Natural killer cell treated with Interleukin-12 subunit alpha and Interleukin-12 subunit beta and Interleukin-15 and Interleukin-18, amount 100 ng/mL, for 72 hours (primary cell): Measurements from ENCODE around the gene RNPC3. TPM values are rescaled to one million over a fixed set of nuclear protein-coding genes. Genes with fewer than 3 reads are reported as not detected.

ENCODE experiments used
- ATAC-seq, 2 donors: fragments of 150-1000 bp; cut with Tn5 transposase in 1 of 2; sonication (Bioruptor Pico), chemical (Tn5 transposase) in 1 of 2; 2 replicates each; pipeline ENCODE4 v1.10.0; 2021
- DNase-seq: peaks from one replicate; pipeline ENCODE4 v3.0.0; 2022; ENCODE audit warnings: low spot score
- H3K27ac Mint-ChIP-seq, 2 donors: 1 replicate in 1 of 2; 2 replicates in 1 of 2; pipeline ENCODE4 v1.8.0; 2022; ENCODE audit warnings: mixed read lengths in 2 of 2, mild to moderate bottlenecking in 1 of 2, moderate library complexity in 1 of 2
- H3K27me3 Mint-ChIP-seq, 2 donors: 1 replicate in 1 of 2; 2 replicates in 1 of 2; pipeline ENCODE4 v1.8.0; 2022; ENCODE audit warnings: mixed read lengths in 2 of 2
- H3K36me3 Mint-ChIP-seq: one replicate; pipeline ENCODE4 v1.8.0; 2022; ENCODE audit warnings: mixed read lengths
- H3K4me1 Mint-ChIP-seq, 2 donors: 1 replicate in 1 of 2; 2 replicates in 1 of 2; pipeline ENCODE4 v1.8.0; 2022; ENCODE audit warnings: low read depth in 2 of 2, mixed read lengths in 2 of 2, mild to moderate bottlenecking in 1 of 2
- H3K4me3 Mint-ChIP-seq: one replicate; pipeline ENCODE4 v1.8.0; 2022; ENCODE audit warnings: mixed read lengths
- H3K9me3 Mint-ChIP-seq: 2 replicates; pipeline ENCODE4 v1.8.0; 2022; ENCODE audit warnings: mixed read lengths
- total RNA-seq, 2 donors: library from RNA; stranded (reverse); gene quantifications; one replicate each; pipeline ENCODE4 v1.2.3, GENCODE V29; 2022

RNPC3 gene, protein sequence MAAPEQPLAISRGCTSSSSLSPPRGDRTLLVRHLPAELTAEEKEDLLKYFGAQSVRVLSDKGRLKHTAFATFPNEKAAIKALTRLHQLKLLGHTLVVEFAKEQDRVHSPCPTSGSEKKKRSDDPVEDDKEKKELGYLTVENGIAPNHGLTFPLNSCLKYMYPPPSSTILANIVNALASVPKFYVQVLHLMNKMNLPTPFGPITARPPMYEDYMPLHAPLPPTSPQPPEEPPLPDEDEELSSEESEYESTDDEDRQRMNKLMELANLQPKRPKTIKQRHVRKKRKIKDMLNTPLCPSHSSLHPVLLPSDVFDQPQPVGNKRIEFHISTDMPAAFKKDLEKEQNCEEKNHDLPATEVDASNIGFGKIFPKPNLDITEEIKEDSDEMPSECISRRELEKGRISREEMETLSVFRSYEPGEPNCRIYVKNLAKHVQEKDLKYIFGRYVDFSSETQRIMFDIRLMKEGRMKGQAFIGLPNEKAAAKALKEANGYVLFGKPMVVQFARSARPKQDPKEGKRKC
- 10 to 100 TPM; 15.7 to 16.8 TPM for total RNA-seq

DNA sequence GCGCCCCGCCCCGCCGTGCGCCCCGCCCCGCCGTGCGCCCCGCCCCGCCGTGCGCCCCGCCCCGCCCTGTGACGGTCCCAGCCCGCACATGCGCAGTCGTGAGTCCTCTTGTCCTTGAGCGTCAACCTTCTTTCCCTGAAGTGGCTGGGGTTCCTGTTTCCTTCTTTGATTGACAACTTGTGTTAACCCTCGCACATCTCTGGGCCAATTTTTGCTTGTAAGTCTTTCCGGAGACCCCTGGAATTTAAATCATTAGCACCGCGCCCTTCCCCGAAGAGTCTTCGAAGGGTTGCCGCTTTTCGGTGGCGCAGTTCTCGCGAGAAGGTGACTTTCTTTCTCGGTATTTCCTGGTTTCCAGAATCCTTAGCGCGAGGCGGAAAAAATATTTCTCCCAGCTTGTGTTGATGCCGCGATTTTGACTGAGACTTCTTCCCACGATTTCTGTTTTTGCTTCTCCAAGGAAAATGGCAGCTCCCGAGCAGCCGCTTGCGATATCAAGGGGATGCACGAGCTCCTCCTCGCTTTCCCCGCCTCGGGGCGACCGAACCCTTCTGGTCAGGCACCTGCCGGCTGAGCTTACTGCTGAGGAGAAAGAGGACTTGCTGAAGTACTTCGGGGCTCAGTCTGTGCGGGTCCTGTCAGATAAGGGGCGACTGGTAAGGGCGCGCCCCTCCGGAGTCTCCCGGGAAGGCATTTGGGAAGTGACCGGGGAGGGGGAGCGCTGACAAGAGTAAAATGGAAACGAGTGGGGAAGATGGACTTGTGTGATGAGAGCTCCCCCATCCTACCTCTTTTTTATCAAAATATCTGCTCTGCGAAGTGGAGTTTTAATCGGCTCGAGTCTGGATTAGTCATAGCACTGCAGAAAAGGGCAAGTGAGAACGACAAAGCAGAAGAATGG is at the start of gene RNPC3:
Gene RNPC3, plus strand, starts transcription at position 93 of the 901 bp plus-strand sequence. Its CDS starts 372 bp downstream, at position 465.
- DNase-seq, result peak; percentile 90
- peak; percentile 87 to 92 for ATAC-seq
- peak within 1 kb of the TSS; percentile 99 for H3K4me3 Mint-ChIP-seq
- peak within 1 kb of the TSS; percentile 96 to 98 for H3K27ac Mint-ChIP-seq
- H3K4me1 Mint-ChIP-seq, result peaks cover 39 to 51% of the 10 kb centered on the region in 2 donors
- H3K9me3 Mint-ChIP-seq, result no peaks in the 10 kb centered on the region
- H3K27me3 Mint-ChIP-seq, result peaks cover 5 to 9% of the 10 kb centered on the region in 2 donors
- H3K36me3 Mint-ChIP-seq, result peaks cover 15% of the 10 kb centered on the region

DNA sequence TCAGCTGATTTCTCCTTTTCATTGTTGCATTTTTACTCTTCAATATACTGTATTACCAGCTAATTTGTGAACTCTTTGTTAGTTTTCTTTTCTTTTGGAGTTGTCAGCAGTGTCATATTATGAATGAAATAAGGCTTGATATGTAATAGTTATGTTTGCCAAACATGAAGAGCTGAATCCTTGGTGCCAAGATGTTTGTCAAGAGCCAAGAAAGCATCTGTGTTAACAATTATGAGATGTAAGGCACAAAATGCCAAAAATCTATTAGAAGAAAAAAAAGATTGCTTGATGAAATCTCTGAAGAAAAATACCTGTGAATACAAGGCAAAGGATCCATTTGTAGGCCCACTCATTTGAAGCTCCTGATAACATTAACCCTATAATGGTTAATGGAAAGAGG is 48.4 kb upstream of the RNPC3 start:
- Mint-ChIP-seq H3K36me3 (no peaks in the 10 kb centered on the region), H3K9me3 (no peaks in the 10 kb centered on the region), H3K4me3 (no peak overlapping the region), H3K27me3 (no peaks in the 10 kb centered on the region), H3K4me1 (no peaks in the 10 kb centered on the region), H3K27ac (no peak overlapping the region)
- ATAC-seq (no peak), DNase-seq (no peak)

DNA sequence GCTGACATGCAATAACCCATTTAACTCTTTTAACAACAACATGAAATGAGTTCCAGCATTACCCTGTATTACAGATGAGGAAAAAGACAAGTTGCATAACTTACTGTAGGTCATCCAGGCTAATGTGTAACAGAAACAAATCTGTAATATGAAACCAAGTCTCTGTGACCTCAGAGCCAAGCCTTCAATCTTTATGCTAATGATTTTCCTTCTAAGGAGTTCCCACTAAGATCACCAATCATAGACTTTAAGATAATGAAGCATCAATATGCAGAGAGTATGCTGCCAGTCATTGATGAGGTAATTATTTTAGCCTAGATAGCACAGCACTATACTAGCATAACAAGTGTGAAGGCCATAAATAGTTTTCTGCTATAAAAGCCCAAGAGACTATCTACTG is 35.6 kb upstream of the RNPC3 start:
- H3K4me3 Mint-ChIP-seq, result no peak overlapping the region
- no peak overlapping the region for H3K27ac Mint-ChIP-seq
- ATAC-seq (no peak), DNase-seq (no peak)
- no peaks in the 10 kb centered on the region for H3K9me3 Mint-ChIP-seq
- H3K4me1 Mint-ChIP-seq, result no peaks in the 10 kb centered on the region
- no peaks in the 10 kb centered on the region for H3K36me3 Mint-ChIP-seq
- H3K27me3 Mint-ChIP-seq, result no peaks in the 10 kb centered on the region

DNA sequence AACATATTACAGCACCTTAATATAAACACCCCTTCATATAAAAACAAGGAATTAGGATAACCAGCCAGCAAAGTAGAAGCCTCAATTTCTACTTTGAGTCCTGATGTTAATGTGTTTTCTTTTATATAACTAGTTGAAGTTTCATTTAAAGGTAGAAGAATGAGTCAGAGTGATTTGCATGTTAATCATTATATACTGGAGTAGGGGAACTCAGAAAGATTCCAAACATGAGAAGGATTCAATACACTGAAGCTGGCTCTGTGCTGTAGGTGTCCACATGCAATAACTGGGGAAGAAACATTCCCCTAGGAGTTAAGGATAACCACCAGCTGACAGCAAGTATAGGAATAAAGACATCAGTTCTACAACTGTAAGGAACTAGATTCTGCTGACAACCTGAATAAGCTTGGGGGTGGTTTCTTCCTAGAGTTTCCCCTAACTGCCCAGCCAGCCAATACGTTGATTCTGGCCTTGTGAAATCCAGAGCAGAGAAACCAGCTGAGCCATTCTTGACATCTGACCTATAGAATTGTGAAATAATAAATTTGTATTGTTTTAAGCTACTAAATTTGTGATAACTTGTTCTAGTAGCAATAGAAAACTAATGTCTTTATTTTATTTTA is 33.4 kb upstream of the RNPC3 start:
- Mint-ChIP-seq H3K4me1 (no peaks in the 10 kb centered on the region), H3K4me3 (no peak overlapping the region), H3K27ac (no peak overlapping the region), H3K36me3 (no peaks in the 10 kb centered on the region), H3K9me3 (no peaks in the 10 kb centered on the region), H3K27me3 (no peaks in the 10 kb centered on the region)
- ATAC-seq, result no peak
- DNase-seq, result no peak

DNA sequence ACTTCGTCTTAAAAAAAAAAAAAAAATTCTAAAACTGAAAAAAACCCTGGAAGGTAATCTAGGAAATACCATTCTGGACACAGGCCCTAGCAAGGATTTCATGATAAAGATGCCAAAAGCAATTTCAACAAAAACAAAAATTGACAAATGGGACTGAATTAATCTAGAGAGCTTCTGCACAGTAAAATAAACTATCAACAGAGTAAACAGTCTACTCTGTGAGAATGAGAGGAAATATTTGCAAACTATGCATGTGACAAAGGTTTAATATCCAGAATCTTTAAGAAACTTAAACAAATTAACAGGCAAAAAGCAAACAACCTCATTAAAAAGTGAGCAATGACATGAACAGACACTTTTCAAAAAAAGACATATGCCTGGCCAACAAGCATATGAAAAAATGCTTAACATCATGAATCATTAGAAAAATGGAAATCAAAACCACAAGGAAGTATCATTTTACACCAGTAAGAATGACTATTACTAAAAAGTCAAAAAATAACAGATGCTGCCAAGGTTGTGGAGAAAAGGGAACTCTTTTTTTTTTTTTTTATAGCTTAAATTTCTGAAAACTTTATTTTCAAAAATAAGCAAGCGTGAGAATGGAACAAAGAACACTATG is 29.4 kb upstream of the RNPC3 start:
- Mint-ChIP-seq H3K4me3 (no peak overlapping the region), H3K4me1 (no peaks in the 10 kb centered on the region), H3K27ac (no peak overlapping the region), H3K27me3 (peaks cover 0 to 2% of the 10 kb centered on the region in 2 donors), H3K36me3 (no peaks in the 10 kb centered on the region), H3K9me3 (no peaks in the 10 kb centered on the region)
- ATAC-seq (no peak), DNase-seq (no peak)

DNA sequence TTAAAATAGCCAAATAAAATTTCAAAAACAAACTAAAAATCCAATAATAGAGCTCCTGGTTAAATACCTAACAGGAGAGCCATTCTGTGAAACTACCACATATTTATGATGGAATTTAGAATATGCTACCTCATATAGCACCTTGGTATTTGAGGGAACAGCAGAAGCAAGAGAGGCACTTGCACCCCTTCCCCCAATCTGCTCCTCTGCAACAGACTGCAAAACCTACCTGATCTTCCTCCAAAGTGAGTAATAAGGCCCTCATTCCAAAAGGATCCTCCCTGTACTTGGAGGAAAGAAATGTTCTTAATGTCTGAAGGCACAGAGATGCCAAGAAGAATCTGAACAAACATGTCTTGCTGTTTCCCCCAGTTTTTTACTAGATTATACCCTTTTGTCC is 28.1 kb upstream of the RNPC3 start:
- DNase-seq, result no peak
- Mint-ChIP-seq H3K36me3 (no peaks in the 10 kb centered on the region), H3K4me3 (no peak overlapping the region), H3K27me3 (peaks cover 0 to 4% of the 10 kb centered on the region in 2 donors), H3K4me1 (no peaks in the 10 kb centered on the region), H3K27ac (no peak overlapping the region), H3K9me3 (no peaks in the 10 kb centered on the region)
- ATAC-seq, result no peak

DNA sequence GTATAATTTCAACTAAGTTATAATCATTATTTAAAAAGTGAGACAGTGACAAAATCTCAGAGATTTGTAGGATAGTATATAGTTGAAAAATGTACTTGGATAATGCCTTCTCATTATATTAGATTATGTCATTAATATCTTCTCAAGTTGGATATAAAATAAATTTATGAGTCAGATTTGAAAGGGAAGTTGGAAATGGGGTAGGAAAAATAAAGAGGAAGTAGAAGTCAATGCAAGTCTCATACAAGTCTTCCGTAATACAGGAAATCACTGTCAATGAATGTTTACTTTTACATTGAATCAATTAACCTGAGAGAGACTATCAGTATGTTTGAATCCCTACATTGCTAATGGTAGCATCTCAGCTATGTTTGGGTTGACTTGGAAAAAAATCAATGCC is 16.2 kb upstream of the RNPC3 start:
- peaks cover 7% of the 10 kb centered on the region for H3K36me3 Mint-ChIP-seq
- H3K27me3 Mint-ChIP-seq, result peaks cover 0 to 2% of the 10 kb centered on the region in 2 donors
- H3K4me3 Mint-ChIP-seq, result no peak overlapping the region
- ATAC-seq (no peak), DNase-seq (no peak)
- H3K27ac Mint-ChIP-seq, result no peak overlapping the region
- peaks cover 4% of the 10 kb centered on the region for H3K9me3 Mint-ChIP-seq
- no peaks in the 10 kb centered on the region for H3K4me1 Mint-ChIP-seq

DNA sequence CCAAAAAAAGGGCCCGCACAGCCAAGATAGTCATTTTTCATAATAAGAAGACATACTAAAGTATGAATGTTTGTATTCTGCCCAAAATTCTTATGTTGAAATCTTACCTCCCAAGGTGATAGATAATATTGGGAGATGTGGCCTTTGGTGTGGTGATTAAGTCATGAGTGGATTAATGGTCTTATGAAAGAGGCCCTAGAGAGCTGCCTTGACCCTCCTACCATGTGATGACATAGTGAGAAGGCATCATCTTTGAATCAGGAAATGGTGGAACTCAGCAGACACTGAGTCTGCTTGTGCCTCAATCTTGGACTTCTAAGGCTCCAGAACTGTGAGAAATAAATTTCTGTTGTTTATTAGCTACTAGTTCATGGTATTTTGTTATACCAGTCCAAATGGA is 11.8 kb upstream of the RNPC3 start:
- DNase-seq, result no peak
- Mint-ChIP-seq H3K9me3 (peaks cover 4% of the 10 kb centered on the region), H3K4me1 (peaks cover 0 to 4% of the 10 kb centered on the region in 2 donors), H3K4me3 (no peak overlapping the region), H3K27me3 (no peaks in the 10 kb centered on the region), H3K36me3 (peaks cover 7% of the 10 kb centered on the region), H3K27ac (no peak overlapping the region)
- ATAC-seq, result no peak

DNA sequence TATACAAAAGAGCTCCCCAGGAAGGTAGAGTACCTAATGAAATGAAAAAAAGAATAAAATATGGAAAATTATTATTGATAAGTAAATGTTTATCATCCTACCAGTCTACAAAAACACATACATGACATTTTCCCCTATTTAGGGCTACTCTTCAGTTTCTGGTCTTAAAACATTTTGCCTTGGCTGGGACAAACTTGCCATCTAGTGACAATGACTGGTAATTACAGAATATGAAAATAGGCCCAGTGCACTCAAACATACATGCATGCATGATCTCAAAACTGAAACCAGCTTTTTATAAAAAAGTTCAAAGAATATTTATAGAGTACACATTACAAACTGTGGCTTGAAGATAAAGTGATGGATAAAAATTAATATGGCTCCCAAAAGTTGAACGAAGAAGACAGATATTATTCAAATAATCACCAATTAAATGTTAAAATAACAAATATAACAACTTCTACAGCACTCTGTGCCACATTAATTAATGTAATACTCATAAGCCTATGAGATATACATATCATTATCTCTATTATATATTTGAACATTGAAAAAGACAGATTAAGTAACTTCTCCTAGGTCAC is 10.5 kb upstream of the RNPC3 start:
- peaks cover 0 to 4% of the 10 kb centered on the region in 2 donors for H3K4me1 Mint-ChIP-seq
- no peak overlapping the region for H3K4me3 Mint-ChIP-seq
- H3K27ac Mint-ChIP-seq, result no peak overlapping the region
- ATAC-seq, result peak in 1 of 2 donors; percentile 46
- DNase-seq, result no peak
- peaks cover 4% of the 10 kb centered on the region for H3K9me3 Mint-ChIP-seq
- no peaks in the 10 kb centered on the region for H3K27me3 Mint-ChIP-seq
- peaks cover 7% of the 10 kb centered on the region for H3K36me3 Mint-ChIP-seq

DNA sequence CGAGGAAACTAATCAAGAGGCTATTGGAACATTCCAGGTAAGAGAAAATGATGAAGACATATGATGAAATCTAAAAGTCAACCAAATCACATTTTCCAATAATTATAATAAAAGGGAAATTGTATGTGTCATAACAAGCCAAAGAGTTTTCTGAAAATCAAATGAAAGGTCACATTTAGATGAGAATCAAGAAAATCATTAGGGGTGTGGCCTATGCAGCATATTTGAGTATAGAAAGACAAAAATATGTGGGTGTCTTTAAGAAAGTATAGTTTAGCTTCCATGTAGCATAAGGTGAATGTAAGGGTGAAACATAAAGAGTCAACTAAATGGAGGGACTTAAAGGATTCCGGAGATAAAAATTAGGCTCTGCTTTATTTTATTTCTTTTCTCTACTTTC is 9.2 kb upstream of the RNPC3 start:
- no peak overlapping the region for H3K4me3 Mint-ChIP-seq
- peaks cover 0 to 4% of the 10 kb centered on the region in 2 donors for H3K4me1 Mint-ChIP-seq
- DNase-seq (no peak), ATAC-seq (no peak)
- H3K9me3 Mint-ChIP-seq, result peaks cover 4% of the 10 kb centered on the region
- H3K27ac Mint-ChIP-seq, result no peak overlapping the region
- H3K36me3 Mint-ChIP-seq, result peaks cover 5% of the 10 kb centered on the region
- no peaks in the 10 kb centered on the region for H3K27me3 Mint-ChIP-seq

DNA sequence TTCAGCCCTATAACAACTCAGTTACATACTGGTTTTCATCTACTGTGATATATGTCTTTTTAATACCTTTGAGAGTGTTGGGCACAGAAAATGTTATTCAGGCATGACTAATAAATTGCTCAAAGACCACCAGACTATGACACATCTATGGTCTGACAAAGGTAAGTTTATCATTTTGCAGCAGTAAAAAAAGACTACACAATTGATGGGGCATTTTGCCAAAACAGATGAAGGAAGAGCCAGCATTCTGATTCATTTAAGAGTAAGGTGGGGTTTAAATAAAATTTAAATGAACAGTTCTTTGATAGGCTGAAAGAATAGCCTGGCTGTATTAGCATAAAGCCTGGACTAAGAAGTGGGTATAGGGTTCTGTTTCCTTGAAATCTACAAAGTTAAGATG is 8.8 kb upstream of the RNPC3 start:
- Mint-ChIP-seq H3K36me3 (peaks cover under 1% of the 10 kb centered on the region), H3K27ac (no peak overlapping the region), H3K4me3 (no peak overlapping the region)

DNA sequence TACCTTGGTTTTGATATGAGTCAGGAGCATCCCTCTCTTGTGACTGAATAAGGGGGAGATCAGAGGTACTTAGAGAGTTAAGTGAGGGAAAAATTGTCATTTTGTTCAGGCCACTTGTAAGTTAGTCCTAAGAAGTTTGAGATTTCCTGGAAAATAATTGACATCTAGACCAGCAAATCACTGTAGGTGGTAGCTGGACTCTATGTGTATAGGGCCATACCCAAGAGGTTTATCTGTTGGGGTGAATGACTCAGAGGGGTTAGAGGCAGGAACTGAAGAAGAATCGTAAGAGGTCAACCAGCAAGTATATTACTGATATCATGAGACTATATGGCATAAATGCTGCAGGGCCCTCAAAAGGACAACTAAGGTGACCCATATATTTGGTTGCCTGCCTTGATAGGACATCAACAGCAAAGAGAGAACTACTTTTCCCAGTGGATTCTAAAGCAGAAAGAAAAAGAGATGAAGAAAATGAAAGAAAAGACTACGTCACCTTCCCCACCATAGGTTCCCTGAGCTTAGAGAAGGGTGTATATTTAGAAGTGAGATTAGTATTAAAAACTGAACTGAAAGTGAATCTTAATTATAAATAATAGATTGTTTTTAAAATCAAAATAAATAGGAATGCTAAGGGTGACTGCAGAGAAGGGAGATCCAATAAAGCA is 8.0 kb upstream of the RNPC3 start:
- DNase-seq (no peak), ATAC-seq (peak in 1 of 2 donors; percentile 36)
- Mint-ChIP-seq H3K36me3 (no peaks in the 10 kb centered on the region), H3K27me3 (no peaks in the 10 kb centered on the region), H3K4me3 (no peak overlapping the region), H3K9me3 (no peaks in the 10 kb centered on the region), H3K4me1 (peaks cover 0 to 4% of the 10 kb centered on the region in 2 donors), H3K27ac (no peak overlapping the region)

More for the DNA sequence above, 8.8 kb upstream of the RNPC3 start:
- ATAC-seq (no peak), DNase-seq (no peak)
- H3K4me1 Mint-ChIP-seq, result peaks cover 0 to 4% of the 10 kb centered on the region in 2 donors
- H3K27me3 Mint-ChIP-seq, result no peaks in the 10 kb centered on the region
- H3K9me3 Mint-ChIP-seq, result peaks cover under 1% of the 10 kb centered on the region
